GM21529 (cell line): Measurements from ENCODE around the gene MECR.
"Not testable (repeated sequence)": the region's sequence is repeated elsewhere in the genome, so short reads cannot be mapped to it uniquely, and the experiment has no call there.

Experiments used
- ATAC-seq: cut with Tn5 transposase; IDR thresholded peaks from one replicate; pipeline ENCODE4 v1.9.1; 2021; ENCODE audit not compliant: unreplicated experiment

The MECR gene

DNA sequence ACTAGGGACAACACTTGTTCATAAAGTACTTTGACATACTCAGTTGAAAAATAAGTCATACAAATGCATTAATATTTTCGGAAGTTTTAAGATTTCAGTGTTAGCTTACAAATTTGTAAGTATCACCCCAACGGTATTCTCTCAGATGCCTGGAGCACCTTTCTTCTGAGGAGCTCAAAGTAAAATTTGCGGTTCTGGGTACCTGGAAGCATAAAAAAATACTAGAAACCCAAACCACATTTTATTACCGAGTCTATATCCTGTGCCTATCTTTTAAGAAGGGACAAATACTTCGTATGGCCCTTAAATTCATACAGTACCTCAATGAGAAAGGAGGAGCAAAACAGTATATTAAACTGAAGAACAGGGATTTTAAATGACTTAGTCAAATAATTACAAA lies 59.2 kb downstream of the MECR start:
- ATAC-seq, result no peak

DNA sequence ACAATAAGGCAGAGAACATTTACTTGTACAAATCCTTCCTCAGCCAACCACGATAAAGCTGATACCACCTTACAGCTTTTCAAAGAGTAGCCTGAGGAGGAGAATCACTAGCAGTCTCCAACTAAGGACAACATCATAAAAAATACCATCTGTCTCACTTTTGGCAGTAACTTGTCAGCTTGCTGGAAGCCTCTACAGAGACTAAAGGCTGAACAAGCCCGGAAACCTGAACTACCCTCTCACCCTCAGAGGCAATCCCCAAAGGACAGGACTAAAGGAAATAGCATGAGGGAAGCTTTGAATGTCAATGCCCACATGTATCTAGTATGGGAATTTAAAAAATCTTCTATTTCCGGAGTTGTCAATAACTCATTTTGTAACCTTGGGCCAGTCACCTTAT lies 59.6 kb downstream of the MECR start:
- no peak for ATAC-seq

DNA sequence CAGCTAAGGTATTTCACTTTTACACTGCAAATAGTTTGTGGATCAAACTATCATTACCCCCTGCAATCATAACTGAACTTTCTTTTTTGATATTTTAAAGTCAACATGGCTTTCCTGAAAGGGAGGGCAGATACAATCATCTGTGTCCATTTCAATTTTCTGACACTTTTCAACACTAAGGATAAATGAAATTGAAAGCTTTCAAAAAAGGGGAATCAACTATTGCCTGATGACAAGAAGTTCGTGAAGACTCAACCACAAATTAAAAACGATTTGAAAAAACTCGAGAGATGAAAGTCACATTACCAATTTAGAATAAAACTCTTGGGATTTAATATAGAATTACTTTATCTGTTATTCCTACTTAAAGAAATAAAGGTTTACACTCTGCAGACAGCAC lies 60.8 kb downstream of the MECR start:
- ATAC-seq, result no peak

DNA sequence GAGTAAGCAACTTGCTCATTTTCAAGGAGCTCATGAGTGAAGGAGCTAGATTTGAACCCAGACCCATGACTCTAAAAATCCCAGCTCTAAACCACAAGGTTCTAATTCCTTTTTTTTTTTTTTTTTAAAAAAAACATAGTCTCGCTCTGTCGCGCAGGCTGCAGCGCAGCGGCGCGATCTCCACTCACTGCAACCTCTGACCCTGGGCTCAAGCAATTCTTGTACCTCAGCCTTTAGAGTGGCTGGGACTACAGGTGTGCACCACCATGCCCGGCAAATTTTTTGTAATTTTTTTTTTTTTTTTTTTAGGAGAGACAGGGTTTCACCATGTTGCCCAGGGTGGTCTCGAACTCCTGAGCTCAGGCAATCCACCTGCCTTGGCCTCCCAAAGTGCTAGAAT lies 62.8 kb downstream of the MECR start:
- no peak for ATAC-seq

DNA sequence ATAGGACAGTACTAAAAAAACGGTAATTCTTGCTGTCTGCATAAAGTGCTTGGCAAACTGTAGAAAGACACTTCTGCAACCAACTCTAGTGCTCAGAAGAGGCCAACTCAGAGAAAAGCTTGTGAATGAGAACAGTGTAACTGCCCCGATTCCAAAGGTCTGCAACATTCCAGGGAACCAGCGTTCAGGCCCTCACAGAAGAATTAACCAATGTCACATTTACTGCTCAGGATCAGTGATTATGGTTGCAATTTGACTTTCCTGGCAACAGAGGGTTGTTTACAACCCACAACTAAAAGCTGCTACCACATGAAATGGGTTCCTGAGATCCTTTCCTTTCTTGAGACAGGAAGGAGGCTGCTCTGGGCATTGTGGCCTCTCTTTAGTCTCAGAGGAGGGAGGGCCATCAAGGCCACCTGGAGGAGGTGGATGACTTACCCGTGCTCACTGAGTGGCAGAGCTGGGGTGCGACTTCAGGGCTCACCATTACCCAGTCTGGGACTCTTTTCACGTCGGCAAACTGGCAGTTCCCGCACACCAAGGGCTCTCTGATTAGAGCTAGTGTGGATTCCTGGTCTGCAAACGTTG lies 64.3 kb downstream of the MECR start:
- no peak for ATAC-seq

DNA sequence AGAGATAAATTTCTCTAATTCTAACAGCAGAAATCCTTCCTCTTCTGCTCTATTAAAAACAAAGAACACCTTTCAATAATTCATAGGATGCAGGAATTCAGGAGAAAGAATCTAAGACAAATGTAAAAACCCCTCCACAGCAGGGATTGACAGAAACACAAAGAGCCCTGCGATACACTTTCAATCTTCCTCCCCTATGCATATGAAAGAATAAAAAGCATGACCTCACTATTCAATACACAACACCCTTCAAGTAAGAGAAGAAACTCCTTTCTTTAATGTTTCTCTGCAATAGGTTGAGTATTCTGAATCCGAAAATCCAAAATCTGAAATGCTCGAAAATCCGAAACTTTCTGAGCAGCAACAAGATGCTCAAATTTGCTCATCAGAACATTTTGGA lies 66.1 kb downstream of the MECR start:
- no peak for ATAC-seq

DNA sequence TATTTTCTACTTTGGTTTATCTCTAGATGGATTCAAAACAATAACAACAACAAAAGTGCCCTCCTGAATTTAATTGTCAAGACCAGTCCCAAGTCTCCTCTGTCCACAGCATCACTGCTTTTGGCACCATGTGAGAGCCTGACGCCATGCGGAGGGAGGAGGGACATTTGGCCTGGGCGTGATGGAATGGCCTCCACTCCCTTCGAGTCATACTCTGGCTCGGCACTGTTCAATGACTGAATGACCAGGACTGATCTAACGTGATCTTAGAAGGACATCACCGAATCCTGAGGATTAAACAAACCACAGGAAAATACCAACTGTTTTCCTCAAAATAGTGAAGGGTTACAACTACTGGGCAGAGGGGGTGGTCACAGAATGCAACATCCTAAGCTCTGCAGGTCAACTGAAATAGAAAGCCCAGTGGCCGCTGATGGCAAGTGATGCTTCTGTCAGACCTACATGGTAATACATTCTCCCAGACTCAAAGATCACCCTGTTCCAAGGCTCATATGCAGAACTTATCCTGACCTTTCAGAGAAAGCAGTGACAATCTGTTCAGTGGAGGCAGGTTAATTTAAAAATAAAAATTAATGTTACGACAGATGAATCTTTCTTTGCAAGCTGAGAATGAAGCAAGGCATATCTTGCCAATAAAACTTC lies 68.1 kb downstream of the MECR start:
- ATAC-seq, result no peak

DNA sequence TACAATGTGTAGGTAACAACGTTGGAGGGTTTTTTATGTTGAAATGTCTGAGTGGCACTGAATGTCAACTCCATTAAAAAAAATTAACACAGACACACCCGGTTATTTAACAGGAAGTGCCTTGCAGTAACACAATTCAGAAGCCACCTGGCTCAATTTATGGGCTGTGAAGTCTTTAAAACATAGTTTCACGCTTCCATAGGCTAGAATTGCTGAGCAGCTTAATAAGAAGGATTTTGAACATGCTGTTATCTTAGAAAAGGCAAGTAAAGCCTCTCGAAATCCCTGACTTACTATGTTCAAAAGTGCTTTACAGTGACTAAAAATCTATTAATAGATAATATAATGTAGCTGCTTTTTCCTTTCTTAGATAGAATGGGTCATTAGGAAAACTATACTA lies 68.7 kb downstream of the MECR start:
- no peak for ATAC-seq

DNA sequence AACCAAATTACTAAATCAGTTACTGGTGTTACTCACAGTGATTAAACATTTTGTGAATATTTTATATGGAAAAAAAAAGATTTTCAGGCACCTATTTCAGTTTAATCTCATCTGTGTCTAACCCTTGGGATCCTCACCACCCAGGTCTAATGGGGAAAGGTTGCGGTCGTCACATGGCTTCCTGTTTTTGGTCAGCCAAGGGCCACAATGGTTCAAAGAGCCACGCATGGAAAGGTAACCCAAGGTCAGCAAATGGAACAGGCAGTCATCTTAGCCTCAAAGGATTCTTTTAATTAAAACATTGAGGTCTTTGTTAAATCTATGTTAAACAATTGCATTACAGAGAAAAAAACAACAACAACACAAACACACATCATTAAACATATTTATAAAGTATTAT lies 71.0 kb downstream of the MECR start:
- no peak for ATAC-seq

DNA sequence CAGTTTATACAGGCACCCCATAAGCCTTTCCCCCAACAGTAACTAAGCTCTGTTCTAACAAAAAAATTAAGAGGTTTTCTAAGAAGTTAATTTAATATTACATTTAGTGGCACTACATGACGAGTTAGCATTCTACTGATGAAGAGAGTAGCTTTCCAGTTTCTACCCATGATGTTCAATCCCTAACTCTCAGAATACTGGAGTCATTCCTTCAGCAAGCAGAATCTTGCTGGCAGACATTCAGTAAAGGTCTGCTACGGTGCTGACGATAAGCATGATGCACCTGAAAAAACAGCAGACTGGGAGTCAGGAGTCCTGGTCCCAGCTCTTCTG lies 73.5 kb downstream of the MECR start:
- no peak for ATAC-seq

DNA sequence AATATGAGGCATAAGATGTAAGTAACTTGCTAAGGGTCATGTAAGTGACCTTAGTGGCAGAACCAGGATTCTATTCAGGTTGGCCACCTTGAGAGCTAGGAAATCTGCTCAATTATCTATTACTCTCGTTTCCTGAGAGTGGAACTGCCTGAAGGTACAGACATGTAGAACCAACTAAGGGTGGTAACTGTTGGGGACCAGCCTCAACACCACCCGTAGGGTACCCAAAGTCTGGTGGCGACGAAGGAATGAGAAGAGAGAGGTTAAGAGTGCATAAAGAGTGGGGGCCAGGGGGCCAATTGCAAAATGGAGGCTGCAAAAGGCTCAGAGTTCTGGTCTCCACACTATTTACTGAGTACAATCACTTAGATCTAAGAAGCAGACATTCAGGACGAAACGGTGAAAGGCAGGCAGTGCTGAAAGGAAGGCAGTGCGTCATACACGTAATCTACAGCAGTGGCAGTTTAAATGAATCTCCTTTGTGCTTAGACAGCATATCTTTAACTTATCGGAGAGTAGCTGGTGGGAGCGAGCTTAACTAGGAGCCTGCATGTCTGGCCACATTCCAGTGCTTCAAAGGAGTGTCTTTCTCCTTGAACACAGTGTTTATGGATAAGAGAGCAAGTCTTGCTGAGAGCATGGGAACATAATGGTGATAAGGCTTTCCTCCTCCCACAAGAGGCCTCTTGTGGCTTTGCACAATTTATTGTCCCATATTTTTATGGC lies 74.0 kb downstream of the MECR start:
- ATAC-seq, result no peak

DNA sequence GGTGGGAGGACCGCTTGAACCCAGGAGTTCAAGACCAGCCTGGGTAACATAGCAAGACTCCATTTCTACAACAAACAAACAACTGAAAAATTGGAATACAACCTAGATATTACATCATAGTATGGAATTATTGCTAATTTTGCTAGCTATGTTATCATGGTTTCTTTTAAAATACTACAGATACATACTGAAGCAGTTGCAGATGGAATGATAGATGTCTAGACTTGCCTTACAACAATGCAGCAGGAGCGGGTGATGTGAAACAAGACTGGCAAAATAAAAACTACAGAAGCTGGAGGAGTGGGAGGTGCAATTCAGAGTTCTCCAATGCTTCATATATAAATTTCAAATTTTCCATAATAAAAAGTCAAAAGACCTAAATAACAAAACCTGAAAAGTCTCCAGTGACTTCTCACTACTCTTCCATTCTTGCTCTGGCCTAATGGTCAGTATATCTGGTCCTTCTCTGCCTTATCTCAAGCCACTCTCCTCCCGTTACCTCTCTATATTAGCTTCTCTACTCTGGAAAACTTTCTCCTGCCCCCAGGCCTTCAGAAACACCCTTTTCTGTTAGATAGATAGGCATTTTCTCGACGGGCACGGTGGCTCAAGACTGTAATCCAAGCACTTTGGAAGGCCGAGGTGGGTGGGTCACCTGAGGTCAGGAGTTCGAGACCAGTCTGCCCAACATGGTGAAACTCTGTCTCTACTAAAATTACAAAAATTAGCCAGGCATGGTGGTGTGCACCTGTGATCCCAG lies 78.5 kb downstream of the MECR start:
- ATAC-seq, result no peak

DNA sequence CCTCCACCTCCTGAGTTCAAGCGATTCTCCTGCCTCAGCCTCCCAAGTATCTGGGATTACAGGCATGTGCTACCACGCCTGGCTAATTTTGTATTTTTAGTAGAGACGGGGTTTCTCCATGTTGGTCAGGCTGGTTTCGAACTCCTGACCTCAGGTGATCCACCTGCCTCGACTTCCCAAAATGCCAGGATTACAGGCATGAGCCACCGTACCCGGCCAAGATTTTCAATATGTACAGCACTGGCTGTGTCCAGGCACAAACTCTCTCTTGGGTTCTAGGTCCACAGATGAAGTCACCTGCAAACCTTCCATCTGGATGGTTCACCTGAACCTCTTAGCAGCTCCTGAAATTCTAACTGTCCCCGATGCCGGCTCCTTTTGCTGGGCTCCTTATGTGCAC lies 80.4 kb downstream of the MECR start:
- not testable (repeated sequence) for ATAC-seq

DNA sequence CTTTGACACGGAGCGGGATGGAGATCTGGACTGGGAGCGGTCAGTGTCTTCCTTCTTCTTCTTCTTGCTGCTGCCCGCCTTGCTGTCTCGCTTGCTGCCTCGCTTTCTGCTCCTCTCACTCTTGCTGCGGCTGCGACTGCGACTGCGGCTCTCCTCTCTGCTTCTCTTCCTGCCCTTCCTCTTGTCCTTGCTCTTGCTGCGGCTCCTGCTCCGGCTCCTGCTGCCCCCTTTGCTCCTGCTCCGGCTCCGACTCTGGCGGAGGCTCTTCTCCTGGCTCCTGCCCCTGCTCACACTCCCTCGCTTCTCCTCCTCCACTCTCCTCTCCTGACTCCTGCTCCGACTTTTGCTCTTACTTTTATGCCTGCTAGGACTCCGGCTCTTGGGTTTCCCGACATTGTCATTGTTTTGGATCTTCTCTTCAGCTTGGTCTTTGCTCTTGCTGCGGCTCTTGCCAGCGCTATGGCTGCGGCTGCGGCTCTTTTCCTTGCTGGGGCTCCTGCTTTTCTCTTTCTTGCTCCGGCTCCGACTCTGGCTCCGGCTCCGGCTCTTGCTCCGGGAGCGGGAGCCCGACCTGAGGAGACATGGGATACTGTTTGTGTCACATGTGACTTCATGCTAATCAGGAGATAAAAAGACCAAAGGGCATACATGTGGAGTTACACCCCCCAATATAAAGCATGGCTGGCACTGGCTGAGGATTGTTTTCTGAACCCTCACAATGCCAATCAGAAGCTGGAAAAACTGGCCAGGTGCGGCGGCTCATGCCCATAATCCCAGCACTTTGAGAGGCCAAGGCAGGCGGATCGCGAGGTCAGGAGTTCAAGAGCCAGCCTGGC lies 81.9 kb downstream of the MECR start:
- no peak for ATAC-seq

DNA sequence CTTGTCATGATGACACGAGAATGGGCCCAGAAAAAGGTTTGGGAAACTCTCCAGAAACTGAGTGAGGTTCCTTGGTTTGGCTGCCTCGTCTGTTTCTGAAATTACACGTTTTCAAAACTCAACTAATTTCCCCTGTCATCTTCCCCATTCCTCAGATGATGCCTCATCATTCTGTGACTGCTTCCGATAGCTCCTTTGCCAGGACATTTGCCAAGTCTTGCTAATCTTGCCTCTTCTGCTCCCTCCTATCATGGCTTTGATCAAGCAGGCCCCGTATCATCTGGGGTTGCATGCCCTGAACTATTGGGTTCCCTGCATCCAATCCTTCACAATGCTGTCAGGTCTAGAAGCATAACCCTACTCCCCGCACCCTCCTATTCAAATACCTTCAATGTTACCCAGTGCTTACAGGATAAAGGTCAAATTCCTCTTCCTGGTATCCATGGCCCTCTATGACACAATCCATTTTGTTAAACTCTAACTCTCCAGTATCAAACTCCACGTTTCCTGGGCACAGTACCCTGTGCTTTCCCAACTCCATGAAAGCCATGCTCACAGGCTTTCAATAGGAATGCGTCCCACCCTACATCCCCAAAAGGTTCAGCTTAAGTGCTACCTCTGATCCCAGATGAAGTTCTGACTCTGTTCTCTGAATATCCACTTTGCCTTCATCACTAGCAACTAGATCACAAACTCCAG lies 84.8 kb downstream of the MECR start:
- no peak for ATAC-seq

DNA sequence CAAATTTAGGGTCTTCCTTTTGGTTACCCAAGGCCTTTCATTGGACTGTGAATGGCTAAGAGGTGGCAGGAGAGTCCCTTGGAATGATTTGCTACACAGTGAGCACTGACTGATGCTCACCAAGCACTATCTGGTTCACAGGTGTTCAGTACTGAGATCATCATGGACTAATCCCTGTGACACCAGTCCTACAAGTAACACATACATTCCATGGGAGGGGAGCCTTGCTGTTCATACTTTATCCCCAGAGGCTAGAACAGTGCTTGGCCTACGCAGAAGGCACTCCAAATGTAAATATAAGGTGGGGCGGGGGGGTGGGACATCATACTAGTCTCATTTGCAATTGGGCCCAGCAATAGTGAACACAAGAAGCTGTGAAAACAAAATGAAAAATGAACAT lies 86.6 kb downstream of the MECR start:
- ATAC-seq, result no peak

DNA sequence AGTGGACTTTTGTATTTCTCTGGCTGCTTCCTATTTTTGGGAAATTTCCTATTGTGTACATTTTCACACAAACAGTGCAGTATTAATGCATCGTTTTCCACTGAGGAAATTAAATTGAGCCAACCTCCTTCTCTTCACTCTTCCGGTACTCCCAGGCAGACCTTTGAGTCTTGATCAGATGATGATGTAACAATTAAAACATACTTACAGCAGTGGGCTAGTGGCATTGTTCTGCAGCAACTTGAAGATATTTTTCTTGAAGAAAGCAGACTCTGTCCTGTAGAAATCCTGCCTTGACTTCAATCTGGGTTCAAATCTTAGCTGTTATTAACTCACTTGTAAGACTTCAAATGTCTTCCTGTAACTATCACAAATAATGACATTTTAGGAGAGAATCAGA lies 88.0 kb downstream of the MECR start:
- no peak for ATAC-seq
